ENCODE data around the gene NFE2. TPM values are rescaled to one million over a fixed set of nuclear protein-coding genes. Genes with fewer than 3 reads are reported as not detected.
A peak's percentile ranks its signal among the peaks of the same experiment; 100 is the strongest.

Gene NFE2
- polyA plus RNA-seq, 1 experiment, result 1.0 TPM

DNA sequence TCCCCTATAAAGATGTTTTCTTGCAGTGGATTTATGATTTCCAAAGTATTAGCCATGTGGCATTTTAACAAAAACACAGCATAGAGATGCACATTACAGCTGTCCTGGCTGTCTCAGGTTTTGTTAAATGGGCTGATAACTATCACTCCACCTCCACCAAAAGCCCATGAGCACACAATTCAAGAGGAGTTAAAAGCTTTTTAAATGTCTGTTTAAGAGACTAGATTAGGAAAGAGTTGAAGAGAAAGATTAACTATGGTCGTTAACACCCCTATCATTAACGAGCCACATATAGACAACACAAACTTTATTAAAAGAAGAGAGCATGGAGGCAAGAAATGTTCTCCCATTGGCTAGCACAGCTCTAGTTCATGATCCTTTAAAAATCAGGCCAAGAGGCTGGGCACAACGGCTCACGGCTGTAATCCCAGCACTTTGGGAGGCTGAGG lies 35.4 kb downstream of the NFE2 start:
- no peak overlapping the region for H3K4me3 ChIP-seq (ENCODE audit: low read depth, low read length)
- CTCF ChIA-PET, result interaction anchor here (0.6 to 2.1 kb wide), 9 partner anchors 14 to 285 kb away, joined by 3 to 9 read pairs (median 3); partner anchors contain the start of gene CBX5
- POLR2A ChIA-PET, result no interaction called here

DNA sequence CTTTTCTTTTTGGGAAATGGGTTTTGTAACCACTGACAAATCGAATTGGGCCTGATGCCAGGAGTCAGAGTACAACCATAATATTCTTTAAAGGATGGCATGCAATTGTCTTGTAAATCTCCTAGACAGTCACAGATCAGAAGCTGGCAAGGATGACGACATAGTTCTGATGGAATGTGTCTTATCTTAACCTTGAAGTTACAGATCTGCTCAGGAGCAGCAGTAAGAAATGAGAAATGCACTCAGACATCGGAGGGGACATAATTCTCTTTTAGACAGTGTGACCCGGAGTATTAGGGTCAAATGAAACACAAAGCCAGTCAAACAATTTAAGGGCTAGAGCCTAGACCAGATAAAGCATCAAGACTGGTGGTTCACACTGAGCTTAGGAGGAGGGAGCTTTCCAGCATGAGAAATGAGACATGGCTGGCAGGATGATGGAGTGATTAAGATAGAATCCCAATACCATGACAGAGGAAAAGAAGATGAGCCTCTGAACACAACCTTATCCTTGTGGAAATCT lies 38.4 kb downstream of the NFE2 start:
- H3K36me3 ChIP-seq (ENCODE audit: control insufficient read depth, insufficient read depth, low read length), result no peaks in the 10 kb centered on the region
- TF ChIP-seq, protein P1, sequence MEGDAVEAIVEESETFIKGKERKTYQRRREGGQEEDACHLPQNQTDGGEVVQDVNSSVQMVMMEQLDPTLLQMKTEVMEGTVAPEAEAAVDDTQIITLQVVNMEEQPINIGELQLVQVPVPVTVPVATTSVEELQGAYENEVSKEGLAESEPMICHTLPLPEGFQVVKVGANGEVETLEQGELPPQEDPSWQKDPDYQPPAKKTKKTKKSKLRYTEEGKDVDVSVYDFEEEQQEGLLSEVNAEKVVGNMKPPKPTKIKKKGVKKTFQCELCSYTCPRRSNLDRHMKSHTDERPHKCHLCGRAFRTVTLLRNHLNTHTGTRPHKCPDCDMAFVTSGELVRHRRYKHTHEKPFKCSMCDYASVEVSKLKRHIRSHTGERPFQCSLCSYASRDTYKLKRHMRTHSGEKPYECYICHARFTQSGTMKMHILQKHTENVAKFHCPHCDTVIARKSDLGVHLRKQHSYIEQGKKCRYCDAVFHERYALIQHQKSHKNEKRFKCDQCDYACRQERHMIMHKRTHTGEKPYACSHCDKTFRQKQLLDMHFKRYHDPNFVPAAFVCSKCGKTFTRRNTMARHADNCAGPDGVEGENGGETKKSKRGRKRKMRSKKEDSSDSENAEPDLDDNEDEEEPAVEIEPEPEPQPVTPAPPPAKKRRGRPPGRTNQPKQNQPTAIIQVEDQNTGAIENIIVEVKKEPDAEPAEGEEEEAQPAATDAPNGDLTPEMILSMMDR (IDR thresholded peaks at IDR 0.05; ENCODE audit: insufficient read depth, low read depth, low read length), result no peak
- DNase-seq (ENCODE audit: low read depth), result no peak
- no peaks in the 10 kb centered on the region for H3K27me3 ChIP-seq (ENCODE audit: control insufficient read depth, insufficient read depth, low read length)
- CTCF ChIA-PET, result interaction anchor here (0.8 to 1.3 kb wide), 4 partner anchors 24 to 117 kb away, joined by 4 read pairs; no protein-coding TSS in a partner anchor
- no peak overlapping the region for H3K4me3 ChIP-seq (ENCODE audit: low read depth, low read length)
- POLR2A ChIA-PET, result interaction anchor here (0.6 to 1.2 kb wide), 2 partner anchors 11 to 19 kb away, joined by 3 read pairs; no protein-coding TSS in a partner anchor

More for the DNA sequence above, 35.4 kb downstream of the NFE2 start:
- Histone ChIP-seq H3K27me3 (ENCODE audit: control insufficient read depth, insufficient read depth, low read length) (no peaks in the 10 kb centered on the region), H3K36me3 (ENCODE audit: control insufficient read depth, insufficient read depth, low read length) (no peaks in the 10 kb centered on the region)
- no peak for DNase-seq (ENCODE audit: low read depth)
- TF ChIP-seq, protein P1 (IDR thresholded peaks at IDR 0.05; ENCODE audit: insufficient read depth, low read depth, low read length), result no peak

DNA sequence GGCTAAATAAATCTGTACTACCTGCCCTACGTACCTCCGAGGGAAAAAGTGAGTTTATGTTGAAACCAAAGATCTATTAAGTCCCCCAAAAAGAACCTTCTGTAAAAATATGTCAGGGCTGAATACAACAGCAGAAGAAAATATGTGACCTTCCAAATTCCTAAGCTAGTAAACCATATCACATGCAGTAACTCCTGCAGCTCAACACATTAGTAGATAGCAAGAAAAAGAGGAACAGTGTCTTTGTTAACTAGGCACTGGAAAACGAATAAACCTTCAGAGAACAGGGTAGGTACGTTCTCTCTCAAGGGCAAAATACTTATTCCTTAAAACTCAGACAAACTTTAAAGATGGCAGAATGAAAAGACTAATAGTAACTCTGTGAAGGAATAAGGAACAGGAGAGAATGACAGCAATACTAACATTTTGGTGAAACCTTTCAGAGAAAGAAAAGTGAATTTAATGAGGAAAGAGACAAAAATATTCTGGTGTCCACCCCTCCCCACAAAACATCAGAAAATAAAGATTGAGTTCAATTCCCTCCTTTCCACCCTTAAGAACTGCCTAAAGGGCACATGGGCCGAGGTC lies 38.9 kb downstream of the NFE2 start:
- no peak for DNase-seq (ENCODE audit: low read depth)
- Histone ChIP-seq H3K36me3 (ENCODE audit: control insufficient read depth, insufficient read depth, low read length) (no peaks in the 10 kb centered on the region), H3K27me3 (ENCODE audit: control insufficient read depth, insufficient read depth, low read length) (no peaks in the 10 kb centered on the region), H3K4me3 (ENCODE audit: low read depth, low read length) (no peak overlapping the region)
- CTCF ChIA-PET, result interaction anchor here (1.0 to 1.3 kb wide), 3 partner anchors 24 to 117 kb away, joined by 4 read pairs; no protein-coding TSS in a partner anchor
- POLR2A ChIA-PET, result interaction anchor here (0.5 to 1.2 kb wide), 3 partner anchors 10 to 63 kb away, joined by 3 to 8 read pairs (median 3); partner anchors contain the start of gene COPZ1
- TF ChIP-seq, protein P1 (IDR thresholded peaks at IDR 0.05; ENCODE audit: insufficient read depth, low read depth, low read length), result no peak

DNA sequence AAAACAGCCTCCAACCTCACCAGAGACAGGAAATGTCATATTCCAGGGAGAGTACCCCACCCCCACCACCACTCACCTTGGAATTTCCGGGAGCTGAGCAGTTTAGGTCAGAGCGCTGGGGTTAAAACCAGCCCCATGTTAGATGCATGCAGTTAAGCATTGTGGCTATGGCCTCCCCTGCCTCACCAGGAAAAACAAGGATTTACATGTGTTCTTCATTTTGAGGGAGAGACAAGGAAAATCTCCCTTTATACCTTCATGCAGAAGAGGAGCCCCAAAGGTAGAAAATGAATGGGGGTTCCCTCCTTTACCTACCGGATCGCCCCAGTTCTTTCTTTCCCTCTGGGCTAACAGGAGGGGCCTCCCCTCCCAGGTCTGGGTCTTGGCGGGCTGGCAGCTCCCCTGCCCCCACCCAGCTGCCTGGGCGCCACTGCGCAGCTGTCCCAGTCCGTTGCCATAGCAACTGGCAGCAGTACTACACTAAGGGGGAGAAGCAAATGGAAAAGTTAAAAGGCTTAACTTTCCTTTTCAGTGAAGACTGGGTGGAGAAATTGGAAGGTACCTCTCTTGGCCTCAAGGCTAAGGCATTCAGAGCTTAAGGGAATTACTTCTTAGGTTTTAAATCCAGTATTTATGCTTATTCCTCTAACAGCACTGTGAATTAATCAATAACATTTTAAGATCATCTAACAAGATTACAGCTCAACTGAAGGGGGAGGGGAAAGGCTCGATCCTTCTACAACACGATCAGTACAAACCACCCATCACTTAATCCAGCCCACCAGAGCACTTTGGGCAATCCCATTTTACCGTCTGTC lies 41.4 kb downstream of the NFE2 start:
- POLR2A ChIA-PET, result interaction anchor here (0.8 to 1.0 kb wide), 4 partner anchors 14 to 30 kb away, joined by 3 to 9 read pairs (median 4); partner anchors contain the start of gene HNRNPA1

More for the DNA sequence above, 41.4 kb downstream of the NFE2 start:
- H3K4me3 ChIP-seq (ENCODE audit: low read depth, low read length), result peak overlapping the region; percentile 20
- H3K36me3 ChIP-seq (ENCODE audit: control insufficient read depth, insufficient read depth, low read length), result 0 out of 2 replicates have a peak, but pooled peaks cover 1% of the 10 kb centered on the region
- TF ChIP-seq, protein P1 (IDR thresholded peaks at IDR 0.05; ENCODE audit: insufficient read depth, low read depth, low read length), result no peak
- CTCF ChIA-PET, result interaction anchor here (0.6 to 2.2 kb wide), 13 partner anchors 10 to 140 kb away, joined by 3 to 8 read pairs (median 4); partner anchors contain the start of gene COPZ1
- H3K27me3 ChIP-seq (ENCODE audit: control insufficient read depth, insufficient read depth, low read length), result no peaks in the 10 kb centered on the region
- DNase-seq (ENCODE audit: low read depth), result no peak

Data from BJ (cell line).